NCI-H1694 treated with DMSO at 0.1 percent for 48 hours (cell line): ENCODE data around the gene GPC5.

Source experiments
- DNase-seq: peaks from one replicate; lab custom pipeline; 2025; lab: John Stamatoyannopoulos, UW

Gene GPC5

GRCh38 chr13:92553470-92554114 is 1155.2 kb downstream of the GPC5 start:
- no peak for DNase-seq

- DNase-seq = no peak
Measured at GRCh38 chr13:92560883-92561282, 1162.5 kb downstream of the GPC5 start.

- no peak for DNase-seq
Measured at GRCh38 chr13:92564942-92565341, 1166.5 kb downstream of the GPC5 start.

- DNase-seq = no peak
Measured at GRCh38 chr13:92566767-92567166, 1168.3 kb downstream of the GPC5 start.

- DNase-seq = no peak
Measured at GRCh38 chr13:92572190-92572589, 1173.8 kb downstream of the GPC5 start.

- no peak for DNase-seq
Measured at GRCh38 chr13:92573467-92574057, 1175.1 kb downstream of the GPC5 start.

GRCh38 chr13:92574499-92574898 is 1176.1 kb downstream of the GPC5 start:
- no peak for DNase-seq

- no peak for DNase-seq
Measured at GRCh38 chr13:92575777-92576176, 1177.4 kb downstream of the GPC5 start.

- no peak for DNase-seq
Measured at GRCh38 chr13:92578358-92578757, 1179.9 kb downstream of the GPC5 start.

GRCh38 chr13:92589955-92590354 is 1191.5 kb downstream of the GPC5 start:
- DNase-seq = no peak

DNA sequence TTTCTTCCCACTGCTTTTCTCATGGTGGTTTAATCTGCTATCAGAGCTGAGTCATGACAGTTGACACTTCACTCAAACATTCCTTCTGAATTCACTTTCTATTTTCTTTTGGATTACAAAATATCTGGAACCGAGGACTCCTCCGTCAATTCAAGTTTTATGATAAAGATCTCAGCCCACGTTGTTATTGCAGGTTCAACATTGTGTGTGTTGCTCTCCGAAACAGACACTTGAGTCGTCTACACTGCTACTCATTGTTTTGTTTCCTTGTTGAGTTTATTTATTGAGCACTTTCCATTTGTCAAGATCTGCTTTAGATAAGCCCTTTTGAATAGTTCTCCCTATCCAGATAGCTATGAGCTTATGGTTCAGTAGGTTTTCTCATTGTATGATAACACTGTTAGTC is 1192.1 kb downstream of the GPC5 start:
- no peak for DNase-seq

DNA sequence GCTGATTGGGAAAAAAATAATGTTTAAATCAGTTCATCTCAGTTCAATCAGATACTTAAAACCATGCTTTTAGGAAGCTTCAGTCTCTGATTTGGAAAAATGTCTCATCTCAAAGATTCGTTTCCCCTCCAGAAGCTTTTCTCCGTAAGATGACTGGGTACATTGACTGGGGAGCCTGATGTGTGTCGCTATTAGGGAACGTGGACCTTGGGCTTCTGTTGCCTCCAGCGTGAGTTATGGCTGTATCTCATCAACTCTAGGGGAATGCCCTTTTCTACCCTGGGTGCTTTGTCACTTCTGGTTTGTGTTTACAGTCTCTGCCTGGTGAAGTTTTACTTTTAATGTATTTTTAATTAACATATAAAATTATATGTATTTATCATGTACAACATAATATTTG is 1192.7 kb downstream of the GPC5 start:
- no peak for DNase-seq

DNA sequence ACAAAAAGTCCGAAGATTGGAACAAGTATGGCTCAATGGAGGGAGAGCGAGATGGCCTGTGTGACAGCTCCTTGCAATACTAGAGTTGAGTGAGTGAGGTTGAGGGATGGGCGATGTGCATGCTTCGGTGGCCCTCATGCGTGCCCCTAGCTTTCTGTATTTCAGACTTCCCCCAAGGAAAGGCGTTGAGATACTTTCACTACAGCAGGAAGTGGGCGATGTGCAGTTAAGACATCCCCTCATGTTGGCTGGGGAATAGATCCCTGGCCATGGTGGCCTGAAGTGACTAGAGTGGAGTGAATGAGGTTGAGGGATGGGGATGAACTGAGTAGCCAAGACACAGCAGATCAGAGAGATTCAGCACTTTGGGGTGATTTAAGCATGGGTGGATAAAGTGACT is 1194.3 kb downstream of the GPC5 start:
- no peak for DNase-seq

DNA sequence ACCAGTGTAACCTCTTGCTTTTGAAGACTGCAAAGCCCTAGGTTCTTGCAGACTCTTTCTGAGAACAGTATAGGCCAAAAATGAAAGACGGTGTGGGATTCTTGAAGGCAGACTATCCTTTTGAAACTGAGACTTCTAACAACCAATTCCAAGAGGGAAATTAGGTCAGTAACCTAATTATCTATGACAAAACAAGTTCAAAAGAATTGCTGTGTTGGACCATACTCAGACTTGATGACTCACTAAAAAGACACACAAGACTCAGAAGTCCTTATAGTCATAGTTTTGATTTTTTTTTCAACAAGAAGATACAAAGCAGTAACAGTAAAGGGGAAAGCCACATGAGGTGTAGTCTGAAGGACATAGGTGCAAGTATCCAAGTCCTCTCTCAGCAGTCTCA is 1204.1 kb downstream of the GPC5 start:
- no peak for DNase-seq

DNA sequence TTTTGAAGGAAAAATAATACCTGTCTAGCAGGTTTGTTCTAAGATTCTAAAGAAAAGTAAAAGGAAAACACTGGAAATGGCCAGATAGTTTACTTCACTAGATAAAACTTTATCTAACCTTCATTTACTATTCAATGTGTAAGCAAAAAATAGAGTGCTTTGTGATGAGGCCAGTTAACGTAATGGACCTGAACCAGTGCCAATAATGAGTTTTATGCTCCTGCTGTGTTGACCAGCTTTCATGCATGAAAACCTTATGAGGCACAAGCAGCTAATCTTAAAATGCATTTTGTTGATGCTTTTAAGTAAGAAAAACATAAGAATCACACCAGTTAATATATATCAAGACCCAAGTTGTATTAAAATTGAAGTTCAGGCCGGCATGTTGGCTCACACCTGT is 1211.0 kb downstream of the GPC5 start:
- DNase-seq = no peak

GRCh38 chr13:92612892-92613291 is 1214.5 kb downstream of the GPC5 start:
- no peak for DNase-seq

GRCh38 chr13:92613921-92614320 is 1215.5 kb downstream of the GPC5 start:
- no peak for DNase-seq

DNA sequence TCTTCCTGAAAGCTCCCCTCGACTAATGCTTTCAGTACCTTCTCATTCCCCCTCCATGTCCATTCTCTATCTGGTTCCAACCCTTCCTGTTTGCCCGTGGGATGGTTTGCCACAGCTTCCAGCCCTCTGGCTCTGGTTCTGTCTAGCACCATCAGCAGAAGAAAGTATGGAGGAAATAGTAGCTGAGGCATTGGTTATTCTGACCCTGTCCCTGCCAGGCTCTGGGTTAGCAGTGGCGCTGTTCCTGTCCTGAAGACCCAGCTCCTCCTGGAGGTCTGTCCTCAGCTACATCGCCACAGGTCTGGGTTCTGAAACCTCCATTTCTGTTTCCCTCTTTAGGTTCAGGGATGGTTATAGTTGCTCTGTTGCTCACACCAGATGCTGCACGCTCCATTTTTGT is 1223.6 kb downstream of the GPC5 start:
- DNase-seq = no peak

DNA sequence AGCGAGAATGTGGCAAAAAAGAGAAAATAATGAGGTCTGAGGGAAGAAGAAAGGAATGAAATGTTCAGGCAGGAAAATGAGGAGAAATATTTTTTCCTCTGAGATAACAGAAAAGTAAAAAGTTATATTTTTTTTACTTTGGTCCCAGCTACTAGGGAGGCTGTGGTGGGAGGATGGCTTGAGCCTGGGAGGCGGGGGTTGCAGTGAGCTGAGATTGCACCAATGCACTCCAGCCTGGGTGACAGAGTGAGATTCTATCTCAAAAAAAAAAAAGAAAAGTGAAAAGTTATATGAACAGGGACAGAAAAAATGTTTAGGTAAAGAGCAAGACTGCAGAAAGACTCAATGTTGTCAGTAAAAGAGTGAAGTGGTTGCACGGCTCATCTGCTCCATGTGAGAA is 1224.5 kb downstream of the GPC5 start:
- no peak for DNase-seq

DNA sequence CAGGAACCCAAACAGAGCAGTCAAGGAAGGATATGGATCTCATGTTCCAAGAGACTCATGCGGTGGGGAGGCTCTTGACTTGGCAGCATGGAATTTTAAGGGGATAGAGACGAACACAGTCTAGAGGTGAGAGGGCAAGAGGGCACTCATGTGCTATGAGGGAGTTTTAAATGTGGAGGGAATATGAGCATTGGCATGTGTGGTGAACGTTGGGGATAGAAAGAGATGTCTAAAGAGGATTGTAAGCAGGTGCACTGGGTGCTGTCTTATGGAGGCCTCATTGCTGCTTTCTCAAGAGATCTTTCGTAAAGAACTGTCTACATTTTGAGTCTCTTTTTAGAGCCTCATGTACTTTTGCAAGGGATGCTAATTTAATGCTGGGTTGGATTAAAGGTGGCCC is 1227.9 kb downstream of the GPC5 start:
- no peak for DNase-seq

DNA sequence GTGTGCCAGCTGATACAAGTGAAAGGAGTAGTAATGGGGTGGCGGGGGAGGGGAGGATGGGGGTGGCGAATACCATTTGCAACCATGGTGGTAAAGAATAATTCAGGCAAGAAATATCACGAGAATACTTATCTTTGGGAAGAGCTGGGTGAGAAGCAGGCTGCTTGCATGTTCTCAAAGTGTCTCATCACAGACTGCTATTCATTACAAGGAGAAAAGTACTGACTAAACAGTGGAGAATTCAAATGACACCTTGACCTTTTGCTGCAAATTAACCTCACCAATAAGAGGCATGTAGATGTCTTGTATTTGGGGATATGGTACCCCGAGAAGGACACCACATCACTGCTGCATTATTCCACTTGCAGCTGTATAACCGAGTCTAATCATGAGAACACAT is 1242.5 kb downstream of the GPC5 start:
- no peak for DNase-seq

DNA sequence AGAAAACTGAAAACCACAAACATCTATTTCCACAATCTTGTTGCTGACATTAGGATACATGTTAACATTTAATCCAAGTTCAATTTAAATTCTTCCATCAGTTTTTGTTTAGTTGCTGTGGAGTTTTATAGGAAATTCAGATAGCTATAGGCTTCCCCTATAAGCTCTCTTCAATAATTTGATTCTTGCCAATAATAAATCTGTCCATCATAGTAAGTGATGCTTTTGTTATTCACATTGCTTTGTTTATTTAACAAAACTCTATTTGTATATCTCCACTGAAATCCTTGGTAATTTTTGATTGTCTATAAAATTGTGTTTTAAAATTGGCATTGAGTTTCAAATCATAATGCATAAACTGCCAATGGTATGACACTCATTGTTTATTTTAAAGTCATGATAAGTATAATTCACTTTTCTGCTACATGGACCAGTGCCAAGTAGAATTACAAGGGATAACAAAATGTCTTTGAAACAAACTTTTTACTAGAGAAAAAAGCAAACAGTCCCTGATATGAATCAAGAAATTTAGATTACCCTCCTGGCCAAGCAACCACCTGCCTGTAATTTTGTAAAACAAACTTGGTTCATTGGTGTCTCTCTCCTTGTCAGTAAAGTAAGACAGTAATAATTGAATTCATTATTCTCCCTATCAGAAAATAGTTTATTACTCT is 1250.9 kb downstream of the GPC5 start:
- no peak for DNase-seq

GRCh38 chr13:92656103-92656502 is 1257.7 kb downstream of the GPC5 start:
- no peak for DNase-seq

GRCh38 chr13:92656648-92657047 is 1258.2 kb downstream of the GPC5 start:
- DNase-seq = no peak
